Neural progenitor cell (in vitro differentiated cells): ENCODE measurements around the gene MEP1A. TPM values are rescaled to one million over a fixed set of nuclear protein-coding genes. Genes with fewer than 3 reads are reported as not detected.

Source experiments
- DNase-seq: peaks from one replicate; pipeline ENCODE4 v3.0.0-alpha.2; 2016; ENCODE audit warnings: low spot score
- H2AFZ ChIP-seq: fragments of 200-600 bp; sonication (generic); replicated peaks from 2 replicates; pipeline ENCODE4 v1.6.1; 2016; ENCODE audit warnings: antibody characterized with exemption
- H3F3A ChIP-seq: fragments of 200-600 bp; sonication (generic); 2 replicates; pipeline ENCODE4 v1.6.1; 2016; ENCODE audit warnings: antibody characterized with exemption, low read depth
- H3K27ac ChIP-seq: fragments of 200-600 bp; sonication (generic); 2 replicates; pipeline ENCODE4 v1.5.1; 2016; ENCODE audit warnings: mild to moderate bottlenecking
- H3K27me3 ChIP-seq: fragments of 200-600 bp; sonication (generic); 2 replicates; pipeline ENCODE4 v1.6.1; 2016; ENCODE audit warnings: mild to moderate bottlenecking, moderate library complexity
- H3K36me3 ChIP-seq: fragments of 200-600 bp; sonication (generic); 2 replicates; pipeline ENCODE4 v1.5.1; 2016
- H3K4me1 ChIP-seq: fragments of 200-600 bp; sonication (generic); 2 replicates; pipeline ENCODE4 v1.6.1; 2016; ENCODE audit warnings: mixed run types
- H3K4me2 ChIP-seq: fragments of 200-600 bp; sonication (generic); 2 replicates; pipeline ENCODE4 v1.6.1; 2016
- H3K4me3 ChIP-seq: fragments of 200-600 bp; sonication (generic); 2 replicates; pipeline ENCODE4 v1.5.1; 2016
- H3K79me2 ChIP-seq: fragments of 200-600 bp; sonication (generic); 2 replicates; pipeline ENCODE4 v1.6.1; 2016; ENCODE audit warnings: low read depth
- H3K9ac ChIP-seq: fragments of 200-600 bp; sonication (generic); 2 replicates; pipeline ENCODE4 v1.6.1; 2016
- H3K9me3 ChIP-seq: fragments of 200-600 bp; sonication (generic); 2 replicates; pipeline ENCODE4 v1.5.1; 2016; ENCODE audit warnings: low read depth
- H4K20me1 ChIP-seq: fragments of 200-600 bp; sonication (generic); 2 replicates; pipeline ENCODE4 v1.6.1; 2016; ENCODE audit warnings: low read depth
- H3K27ac Mint-ChIP-seq: 3 replicates; pipeline ENCODE4 v1.8.0; 2021; ENCODE audit warnings: mixed read lengths
- H3K27me3 Mint-ChIP-seq: 2 replicates; pipeline ENCODE4 v1.8.0; 2022; ENCODE audit warnings: low read depth, mild to moderate bottlenecking, inconsistent platforms, moderate library complexity, mixed read lengths; ENCODE audit not compliant: insufficient read depth
- H3K36me3 Mint-ChIP-seq: 3 replicates; pipeline ENCODE4 v1.8.0; 2021; ENCODE audit warnings: mixed read lengths
- H3K4me1 Mint-ChIP-seq: 3 replicates; pipeline ENCODE4 v1.8.0; 2021; ENCODE audit warnings: mixed read lengths
- H3K4me3 Mint-ChIP-seq: 3 replicates; pipeline ENCODE4 v1.8.0; 2021; ENCODE audit warnings: mild to moderate bottlenecking, moderate library complexity, mixed read lengths
- H3K9me3 Mint-ChIP-seq: 3 replicates; pipeline ENCODE4 v1.8.0; 2020; ENCODE audit warnings: mixed read lengths
- EZH2 ChIP-seq: fragments of 200-600 bp; sonication (generic); IDR thresholded peaks from 2 replicates; pipeline ENCODE4 v1.6.1; 2017; ENCODE audit warnings: antibody characterized with exemption, mild to moderate bottlenecking, moderate library complexity
- EZH2phosphoT487 ChIP-seq: fragments of 200-600 bp; sonication (generic); IDR thresholded peaks from 2 replicates; pipeline ENCODE4 v1.6.1; 2017; ENCODE audit warnings: antibody characterized with exemption
- total RNA-seq: library from RNA; depleted of rRNA; stranded (reverse); fragments of >200 nt; gene quantifications from 2 replicates; pipeline ENCODE4 v1.2.3, GENCODE V29; 2015; ENCODE audit warnings: low replicate concordance
- TF ChIP-seq, protein P1 (sequence below): fragments of 200-600 bp; sonication (generic); IDR thresholded peaks from 2 replicates; pipeline ENCODE4 v1.5.1; 2017; ENCODE audit warnings: antibody characterized with exemption, mild to moderate bottlenecking

MEP1A gene
- total RNA-seq, 1 donor from 2014 or later = not detected

DNA sequence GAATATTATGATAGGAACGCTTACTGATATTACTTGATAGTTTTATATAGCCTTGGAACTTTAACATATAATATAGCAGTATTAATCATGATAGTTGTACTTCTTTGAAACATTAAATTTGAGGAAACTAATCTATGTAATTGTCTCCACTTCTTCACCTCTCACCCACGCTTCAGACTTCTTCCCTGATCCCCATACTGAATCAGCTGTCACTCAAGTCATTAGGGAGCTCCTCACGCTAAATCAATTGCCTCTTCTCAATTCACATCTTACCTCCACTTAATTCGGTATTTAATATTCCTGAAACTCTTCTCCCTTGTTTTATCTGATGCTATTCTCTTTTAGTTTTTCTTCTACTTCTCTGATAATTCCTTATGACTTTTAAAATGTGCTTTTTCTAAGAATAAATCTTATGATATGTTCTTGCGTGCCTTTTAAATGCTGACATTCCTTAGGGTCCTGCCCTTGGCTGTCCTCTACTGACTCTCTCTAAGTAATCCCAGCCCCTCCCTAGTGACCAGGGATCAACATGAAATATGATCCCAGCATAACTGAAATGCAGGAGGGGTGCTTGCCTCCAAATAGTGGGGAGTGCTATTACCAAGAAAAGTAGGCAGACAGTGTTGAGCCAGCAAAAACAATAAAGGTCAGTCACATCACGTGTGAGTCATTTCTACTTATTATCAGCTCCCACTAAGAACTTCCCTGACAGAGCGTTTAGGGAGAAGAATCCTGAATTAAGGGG lies 36.5 kb upstream of the MEP1A start:
- H3F3A ChIP-seq = no peaks in the 10 kb centered on the region
- DNase-seq = peak; percentile 4
- Mint-ChIP-seq H3K9me3 (peaks cover 1% of the 10 kb centered on the region), H3K4me3 (no peak overlapping the region), H3K27ac (no peak overlapping the region), H3K36me3 (no peaks in the 10 kb centered on the region), H3K4me1 (no peaks in the 10 kb centered on the region), H3K27me3 (no peaks in the 10 kb centered on the region)
- no peaks in the 10 kb centered on the region for H3K27me3 ChIP-seq
- no peak overlapping the region for H3K9ac ChIP-seq
- no peaks in the 10 kb centered on the region for H3K79me2 ChIP-seq
- TF ChIP-seq, protein P1, sequence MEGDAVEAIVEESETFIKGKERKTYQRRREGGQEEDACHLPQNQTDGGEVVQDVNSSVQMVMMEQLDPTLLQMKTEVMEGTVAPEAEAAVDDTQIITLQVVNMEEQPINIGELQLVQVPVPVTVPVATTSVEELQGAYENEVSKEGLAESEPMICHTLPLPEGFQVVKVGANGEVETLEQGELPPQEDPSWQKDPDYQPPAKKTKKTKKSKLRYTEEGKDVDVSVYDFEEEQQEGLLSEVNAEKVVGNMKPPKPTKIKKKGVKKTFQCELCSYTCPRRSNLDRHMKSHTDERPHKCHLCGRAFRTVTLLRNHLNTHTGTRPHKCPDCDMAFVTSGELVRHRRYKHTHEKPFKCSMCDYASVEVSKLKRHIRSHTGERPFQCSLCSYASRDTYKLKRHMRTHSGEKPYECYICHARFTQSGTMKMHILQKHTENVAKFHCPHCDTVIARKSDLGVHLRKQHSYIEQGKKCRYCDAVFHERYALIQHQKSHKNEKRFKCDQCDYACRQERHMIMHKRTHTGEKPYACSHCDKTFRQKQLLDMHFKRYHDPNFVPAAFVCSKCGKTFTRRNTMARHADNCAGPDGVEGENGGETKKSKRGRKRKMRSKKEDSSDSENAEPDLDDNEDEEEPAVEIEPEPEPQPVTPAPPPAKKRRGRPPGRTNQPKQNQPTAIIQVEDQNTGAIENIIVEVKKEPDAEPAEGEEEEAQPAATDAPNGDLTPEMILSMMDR = no peak
- no peak for TF ChIP-seq EZH2phosphoT487
- TF ChIP-seq EZH2 = no peak
- no peaks in the 10 kb centered on the region for H3K36me3 ChIP-seq
- H4K20me1 ChIP-seq = no peaks in the 10 kb centered on the region
- H3K4me1 ChIP-seq = peaks cover 7% of the 10 kb centered on the region
- H3K4me2 ChIP-seq = no peak overlapping the region
- H2AFZ ChIP-seq = no peak overlapping the region
- no peaks in the 10 kb centered on the region for H3K9me3 ChIP-seq
- H3K4me3 ChIP-seq = no peak overlapping the region
- no peak overlapping the region for H3K27ac ChIP-seq

DNA sequence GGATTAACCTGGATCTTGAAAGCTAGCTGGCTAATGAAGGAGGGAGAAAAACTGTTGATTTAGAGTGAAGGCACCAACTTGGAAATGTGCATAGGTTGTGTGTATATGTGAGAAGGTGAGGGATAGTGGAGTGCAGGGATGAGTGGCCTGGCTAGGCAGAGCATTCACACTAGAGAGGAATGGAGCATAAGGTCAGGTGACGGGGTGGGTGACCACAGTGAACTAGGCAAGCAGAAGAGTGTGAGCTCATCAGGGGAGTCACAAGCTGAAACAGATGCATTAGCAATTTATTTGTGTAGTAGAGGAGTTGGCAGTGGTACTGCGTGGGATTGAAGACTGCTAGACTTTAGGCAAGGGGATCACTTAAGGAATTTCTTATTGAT lies 36.0 kb upstream of the MEP1A start:
- TF ChIP-seq EZH2 (no peak), EZH2phosphoT487 (no peak)
- TF ChIP-seq, protein P1 = no peak
- no peaks in the 10 kb centered on the region for H3K27me3 ChIP-seq
- H3K27me3 Mint-ChIP-seq = no peaks in the 10 kb centered on the region
- no peak overlapping the region for H2AFZ ChIP-seq
- no peaks in the 10 kb centered on the region for H3K4me1 Mint-ChIP-seq
- no peaks in the 10 kb centered on the region for H3K79me2 ChIP-seq
- no peak overlapping the region for H3K9ac ChIP-seq
- H3K4me2 ChIP-seq = no peak overlapping the region
- H3K36me3 ChIP-seq = no peaks in the 10 kb centered on the region
- no peak overlapping the region for H3K4me3 ChIP-seq
- H3K9me3 ChIP-seq = no peaks in the 10 kb centered on the region
- H3K27ac Mint-ChIP-seq = no peak overlapping the region
- no peak overlapping the region for H3K4me3 Mint-ChIP-seq
- H3K27ac ChIP-seq = no peak overlapping the region
- no peaks in the 10 kb centered on the region for H3F3A ChIP-seq
- no peaks in the 10 kb centered on the region for H3K36me3 Mint-ChIP-seq
- H3K4me1 ChIP-seq = peaks cover 7% of the 10 kb centered on the region
- no peak for DNase-seq
- H3K9me3 Mint-ChIP-seq = peaks cover 1% of the 10 kb centered on the region
- H4K20me1 ChIP-seq = no peaks in the 10 kb centered on the region

DNA sequence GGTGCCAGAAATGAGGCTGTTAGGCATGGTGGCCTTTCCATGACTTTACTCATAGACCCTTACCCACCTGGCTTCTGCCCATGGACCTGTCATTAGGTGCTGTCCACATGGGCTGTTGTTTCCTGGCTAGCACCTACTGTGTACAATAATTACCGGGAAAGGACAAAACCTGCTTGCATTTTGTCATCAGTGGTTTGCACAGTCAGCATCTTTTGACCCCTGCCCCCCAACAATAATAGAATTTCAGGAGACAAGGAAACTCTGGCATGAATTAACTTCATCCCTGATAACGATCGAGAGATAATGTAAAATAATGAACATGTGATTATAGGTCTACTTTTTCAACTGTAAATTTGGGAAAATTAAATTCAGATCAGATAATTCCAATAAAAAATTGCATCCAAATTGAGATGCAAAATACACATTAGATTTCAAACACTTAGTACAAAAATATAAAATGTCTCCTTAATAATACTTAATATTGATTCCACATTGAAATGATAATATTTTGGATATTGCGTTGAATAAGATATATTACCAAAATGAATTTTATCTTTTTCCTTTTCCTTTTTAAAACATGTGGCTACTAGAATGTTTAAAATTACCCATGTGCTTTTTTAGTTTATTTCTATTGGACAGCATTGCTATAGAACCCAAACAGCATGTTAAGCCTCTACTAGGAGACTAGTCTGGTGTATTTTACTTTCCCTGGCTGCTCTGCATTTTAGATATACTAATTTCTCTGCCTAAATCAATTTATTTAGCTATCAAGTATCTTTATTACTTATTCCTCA lies 34.0 kb upstream of the MEP1A start:
- TF ChIP-seq, protein P1 = no peak
- TF ChIP-seq EZH2phosphoT487 (no peak), EZH2 (no peak)
- H3K9me3 ChIP-seq = no peaks in the 10 kb centered on the region
- Mint-ChIP-seq H3K4me1 (no peaks in the 10 kb centered on the region), H3K9me3 (peaks cover 1% of the 10 kb centered on the region), H3K27ac (no peak overlapping the region), H3K27me3 (no peaks in the 10 kb centered on the region), H3K36me3 (no peaks in the 10 kb centered on the region), H3K4me3 (no peak overlapping the region)
- H3K36me3 ChIP-seq = no peaks in the 10 kb centered on the region
- H3K27ac ChIP-seq = no peak overlapping the region
- no peaks in the 10 kb centered on the region for H3F3A ChIP-seq
- no peaks in the 10 kb centered on the region for H3K79me2 ChIP-seq
- H3K4me2 ChIP-seq = no peak overlapping the region
- H4K20me1 ChIP-seq = no peaks in the 10 kb centered on the region
- H3K27me3 ChIP-seq = no peaks in the 10 kb centered on the region
- H2AFZ ChIP-seq = no peak overlapping the region
- H3K9ac ChIP-seq = no peak overlapping the region
- H3K4me1 ChIP-seq = peaks cover 7% of the 10 kb centered on the region
- H3K4me3 ChIP-seq = no peak overlapping the region
- no peak for DNase-seq
